ENCODE data around the gene CAPN1. TPM values are rescaled to one million over a fixed set of nuclear protein-coding genes. Genes with fewer than 3 reads are reported as not detected.

Gene CAPN1
- total and polyA plus RNA-seq, 8 donors: 103 to 144 (median 108) TPM

DNA sequence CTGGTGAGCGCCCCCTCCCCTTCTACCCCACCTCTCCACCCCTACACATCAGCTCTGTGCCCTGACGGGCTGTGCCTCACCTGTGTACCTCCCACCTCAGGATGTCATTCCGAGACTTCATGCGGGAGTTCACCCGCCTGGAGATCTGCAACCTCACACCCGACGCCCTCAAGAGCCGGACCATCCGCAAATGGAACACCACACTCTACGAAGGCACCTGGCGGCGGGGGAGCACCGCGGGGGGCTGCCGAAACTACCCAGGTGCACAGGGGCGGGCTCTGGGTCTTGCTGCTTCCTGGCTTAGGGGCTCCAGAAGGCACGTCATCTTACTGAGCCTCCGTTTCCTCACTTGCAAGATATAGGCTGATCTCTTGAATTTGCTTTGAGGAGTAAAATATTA is 6.8 kb downstream of the CAPN1 start:
- no peak overlapping the region for H3K27ac ChIP-seq
- intact Hi-C loops (cut with DNase I): no loop called here
- peaks cover 0 to 55% (median 32%) of the 10 kb centered on the region in 3 donors for H3K36me3 ChIP-seq
- no peak overlapping the region for H3K4me3 ChIP-seq
- no peak for FAIRE-seq
- no peak for TF ChIP-seq CTCF (IDR thresholded peaks at IDR 0.05)
- ATAC-seq: no peak
- 94 to 95% methylated on average over 18 of the region's 18 CpGs for WGBS, 2 donors
- H3K4me1 ChIP-seq: no peaks in the 10 kb centered on the region
- no peaks in the 10 kb centered on the region for H3K9me3 ChIP-seq
- H3K27me3 ChIP-seq: no peaks in the 10 kb centered on the region
- DNase-seq: no peak

DNA sequence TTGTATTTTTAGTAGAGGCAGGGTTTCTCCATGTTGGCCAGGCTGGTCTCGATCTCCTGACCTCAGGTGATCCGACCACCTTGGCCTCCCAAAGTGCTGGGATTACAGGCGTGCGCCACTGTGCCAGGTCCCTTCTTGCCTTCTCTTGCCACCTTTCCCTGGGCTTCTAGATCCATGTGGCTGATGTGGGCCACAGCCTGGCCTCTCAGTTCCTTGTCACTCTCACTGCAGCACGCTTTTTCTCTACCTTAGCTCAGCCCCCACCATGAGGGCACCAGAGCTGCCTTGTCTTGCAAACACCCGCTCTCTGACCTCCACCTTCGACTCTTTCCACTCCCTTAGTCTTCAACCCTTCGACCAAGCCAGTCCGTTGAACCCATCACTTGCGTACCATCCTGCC is 7.5 kb downstream of the CAPN1 start:
- intact Hi-C loops (cut with DNase I): no loop called here
- Histone ChIP-seq H3K9me3 (no peaks in the 10 kb centered on the region), H3K27me3 (no peaks in the 10 kb centered on the region), H3K4me1 (no peaks in the 10 kb centered on the region), H3K27ac (no peak overlapping the region), H3K4me3 (no peak overlapping the region), H3K36me3 (peaks cover 0 to 55% (median 32%) of the 10 kb centered on the region in 3 donors)
- TF ChIP-seq CTCF (IDR thresholded peaks at IDR 0.05): no peak
- 78 to 80% methylated on average over 10 of the region's 10 CpGs for WGBS, 2 donors
- DNase-seq (no peak), ATAC-seq (no peak), FAIRE-seq (no peak)

GRCh38 chr11:65194564-65194963 is 12.8 kb downstream of the CAPN1 start:
- Histone ChIP-seq H3K36me3 (peaks cover 3 to 26% (median 13%) of the 10 kb centered on the region in 3 donors), H3K4me3 (no peak overlapping the region), H3K4me1 (no peaks in the 10 kb centered on the region), H3K27ac (no peak overlapping the region), H3K9me3 (no peaks in the 10 kb centered on the region), H3K27me3 (no peaks in the 10 kb centered on the region)
- FAIRE-seq (no peak), ATAC-seq (no peak), DNase-seq (no peak)
- intact Hi-C loops (cut with DNase I): no loop called here
- no peak for TF ChIP-seq CTCF (IDR thresholded peaks at IDR 0.05)
- WGBS, 2 donors: 95 to 98% methylated on average over 2 of the region's 2 CpGs

DNA sequence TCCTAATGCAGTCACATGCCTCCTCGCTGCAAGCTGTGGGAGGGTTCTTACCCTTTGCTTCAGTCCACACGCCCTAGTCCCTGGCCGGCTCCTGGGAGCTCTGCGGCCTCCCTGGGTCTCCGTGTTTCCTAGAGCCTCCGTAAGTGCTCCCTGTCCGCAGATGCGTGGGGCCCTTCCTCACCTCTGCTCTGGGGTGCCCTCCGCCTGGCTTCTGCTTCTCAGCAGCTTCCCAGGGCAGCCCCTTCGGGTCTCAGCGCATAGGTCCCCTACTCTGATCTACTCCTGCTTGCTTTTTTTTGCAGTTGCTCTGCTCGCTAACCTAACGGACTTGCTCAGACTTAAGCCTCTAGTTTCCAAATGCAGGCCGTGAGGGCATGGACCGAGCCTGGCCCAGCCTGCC is 22.4 kb downstream of the CAPN1 start:
- Histone ChIP-seq H3K27me3 (no peaks in the 10 kb centered on the region), H3K4me1 (no peaks in the 10 kb centered on the region), H3K4me3 (no peak overlapping the region), H3K9me3 (no peaks in the 10 kb centered on the region), H3K36me3 (peaks cover 0 to 53% (median 33%) of the 10 kb centered on the region in 3 donors), H3K27ac (no peak overlapping the region)
- ATAC-seq: no peak
- FAIRE-seq: no peak
- DNase-seq: no peak
- intact Hi-C loops (cut with DNase I): no loop called here
- WGBS, 2 donors: 93 to 94% methylated on average over 15 of the region's 15 CpGs
- no peak for TF ChIP-seq CTCF (IDR thresholded peaks at IDR 0.05)

- Histone ChIP-seq H3K27ac (no peak overlapping the region), H3K27me3 (no peaks in the 10 kb centered on the region), H3K36me3 (peaks cover 0 to 60% (median 37%) of the 10 kb centered on the region in 3 donors), H3K4me3 (no peak overlapping the region), H3K4me1 (no peaks in the 10 kb centered on the region), H3K9me3 (no peaks in the 10 kb centered on the region)
- intact Hi-C loops (cut with DNase I): no loop called here
- DNase-seq (peak in 1 of 6 donors; percentile 73), FAIRE-seq (no peak), ATAC-seq (peak in 3 of 4 donors; percentile 66 to 76 (median 73))
- peak; percentile 74 to 88 (median 84) for TF ChIP-seq CTCF (IDR thresholded peaks at IDR 0.05)
- 73 to 74% methylated on average over 38 of the region's 38 CpGs for WGBS, 2 donors
Measured at GRCh38 chr11:65204646-65205601, 23.2 kb downstream of the CAPN1 start.
